Inflammatory macrophage (primary cell): ENCODE results near the gene IL1R2.
A peak's percentile ranks its signal among the peaks of the same experiment; 100 is the strongest.
"Not testable (repeated sequence)": the region's sequence is repeated elsewhere in the genome, so short reads cannot be mapped to it uniquely, and the experiment has no call there.

Experiments used
- DNase-seq, 2 donors: peaks; one replicate each; pipeline ENCODE4 v3.0.0-alpha.2; 2020 to 2022

Gene IL1R2

DNA sequence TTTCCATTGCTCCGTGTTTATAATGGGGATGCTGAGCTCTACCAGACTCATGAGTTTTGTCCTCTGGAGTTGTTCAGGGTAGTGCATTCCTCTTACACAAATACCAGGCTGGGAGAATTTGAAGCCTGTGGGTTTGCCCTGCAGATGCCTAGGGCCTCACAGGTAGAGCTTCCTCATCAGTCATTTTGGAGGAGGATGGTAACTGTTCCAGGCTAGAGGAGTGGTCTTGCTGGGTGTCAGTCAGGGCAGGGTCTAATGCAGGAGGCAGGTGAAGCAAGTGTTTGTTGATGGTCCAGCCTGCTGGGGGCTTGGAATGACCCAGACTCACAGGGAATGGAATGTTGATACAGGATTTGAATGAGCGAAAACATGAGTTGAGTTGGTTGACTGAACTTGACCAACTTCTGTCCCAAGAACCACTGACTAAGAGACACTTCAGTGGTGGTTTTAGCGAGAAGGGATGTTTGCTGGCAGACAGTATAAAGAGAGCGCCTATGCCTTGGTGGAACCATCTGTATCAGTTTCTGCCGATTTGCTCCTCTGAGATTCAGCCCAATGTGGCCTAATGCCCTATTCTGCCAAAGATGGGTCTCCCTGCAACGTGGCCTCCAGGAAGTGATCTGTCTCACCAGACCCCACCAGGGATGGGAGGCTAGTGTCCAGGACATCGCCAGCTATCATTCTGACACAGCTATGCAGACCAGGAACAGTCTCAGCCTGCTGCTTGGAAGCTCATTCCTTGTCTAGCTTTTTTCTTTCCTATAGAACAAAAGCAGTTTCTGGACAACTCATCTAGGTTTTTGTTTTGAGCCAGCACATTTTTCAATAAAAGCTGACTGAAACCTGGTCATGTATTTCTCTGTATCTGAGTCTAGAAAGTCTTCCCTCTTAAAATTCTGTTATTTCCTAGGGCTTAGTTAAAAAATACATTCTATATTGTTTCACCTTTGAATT, 9.3 kb downstream of the IL1R2 start:
- DNase-seq: no peak

DNA sequence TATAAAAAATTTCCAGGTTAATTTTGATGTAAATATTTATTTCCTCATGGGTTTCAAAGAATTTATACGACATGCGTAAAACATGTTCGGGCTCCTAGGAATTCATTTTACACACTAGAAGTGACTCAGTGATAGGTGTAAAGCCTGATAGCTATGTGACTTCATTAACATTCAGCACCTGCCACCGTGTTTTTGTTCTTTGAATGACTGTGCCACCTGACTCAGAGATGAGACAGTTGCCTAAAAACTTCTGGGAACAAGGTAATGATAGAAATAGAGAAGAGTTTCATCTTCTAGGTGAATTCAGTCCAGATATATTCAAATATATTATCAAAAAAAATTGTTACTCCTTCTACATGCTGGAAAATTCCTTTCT, 10.0 kb downstream of the IL1R2 start:
- DNase-seq: no peak

DNA sequence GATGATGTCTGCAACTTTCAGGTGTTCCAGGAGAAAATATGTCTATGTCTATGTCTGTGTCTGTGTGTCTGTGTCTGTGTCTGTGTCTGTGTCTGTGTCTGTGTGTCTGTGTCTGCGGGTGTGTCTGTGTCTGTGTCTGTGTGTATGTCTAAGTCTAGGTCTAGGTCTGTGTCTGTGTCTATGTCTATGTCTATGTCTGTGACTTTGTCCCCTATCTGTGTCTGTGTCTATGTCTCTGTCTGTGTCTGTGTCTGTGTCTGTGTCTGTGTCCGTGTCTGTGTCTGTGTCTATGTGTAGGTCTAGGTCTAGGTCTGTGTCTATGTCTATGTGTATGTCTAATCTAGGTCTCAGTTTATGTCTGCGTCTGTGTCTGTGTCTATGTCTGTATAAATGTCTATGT, 10.5 kb downstream of the IL1R2 start:
- DNase-seq: no peak

DNA sequence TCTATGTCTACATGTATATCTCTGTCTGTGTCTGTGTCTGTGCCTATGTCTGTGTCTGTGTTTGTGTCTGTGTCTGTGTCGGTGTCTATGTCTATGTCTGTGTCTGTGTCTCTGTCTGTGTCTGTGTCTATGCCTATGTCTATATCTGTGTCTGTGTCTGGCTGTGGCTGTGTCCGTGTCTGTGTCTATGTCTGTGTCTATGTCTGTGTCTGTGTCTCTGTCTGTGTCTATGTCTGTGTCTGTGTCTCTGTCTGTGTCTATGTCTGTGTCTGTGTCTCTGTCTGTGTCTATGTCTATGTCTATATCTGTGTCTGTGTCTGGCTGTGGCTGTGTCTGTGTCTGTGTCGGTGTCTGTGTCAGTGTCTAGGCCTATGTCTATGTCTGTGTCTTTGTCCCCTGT, 11.1 kb downstream of the IL1R2 start:
- DNase-seq: not testable (repeated sequence)

DNA sequence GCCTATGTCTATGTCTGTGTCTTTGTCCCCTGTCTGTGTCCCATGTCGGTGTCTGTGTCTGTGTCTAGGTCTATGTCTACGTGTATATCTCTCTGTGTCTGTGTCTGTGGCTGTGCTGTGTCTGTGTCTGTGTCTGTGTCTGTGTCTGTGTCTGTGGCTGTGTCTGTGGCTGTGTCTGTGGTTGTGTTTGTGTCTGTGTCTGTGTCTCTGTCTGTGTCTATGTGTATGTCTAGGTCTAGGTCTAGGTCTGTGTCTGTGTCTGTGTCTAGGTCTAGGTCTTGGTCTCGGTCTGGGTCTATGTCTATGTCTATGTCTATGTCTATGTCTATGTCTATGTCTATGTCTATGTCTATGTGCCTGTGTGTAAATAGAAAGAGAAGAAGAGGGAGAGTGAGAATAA, 11.9 kb downstream of the IL1R2 start:
- no peak for DNase-seq

DNA sequence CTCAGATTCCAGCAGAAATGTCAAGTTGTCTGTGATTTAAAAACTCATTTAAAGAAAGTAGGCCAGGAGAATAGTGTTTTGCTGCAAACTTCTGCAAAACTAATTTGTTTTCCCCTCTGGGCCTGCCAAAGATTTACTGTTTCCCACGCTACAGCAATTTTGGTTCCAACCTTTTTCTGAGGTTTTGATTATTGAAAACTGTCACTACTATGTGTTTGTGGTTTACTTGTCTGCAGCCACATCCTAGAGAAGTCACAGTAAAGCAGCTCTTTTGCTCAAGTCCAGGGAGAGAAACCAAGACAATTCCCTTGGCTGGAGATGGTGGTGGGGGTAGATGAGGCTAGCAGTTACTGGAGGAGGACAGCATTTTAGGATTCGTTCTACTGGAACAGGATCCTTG, 12.8 kb downstream of the IL1R2 start:
- no peak for DNase-seq

DNA sequence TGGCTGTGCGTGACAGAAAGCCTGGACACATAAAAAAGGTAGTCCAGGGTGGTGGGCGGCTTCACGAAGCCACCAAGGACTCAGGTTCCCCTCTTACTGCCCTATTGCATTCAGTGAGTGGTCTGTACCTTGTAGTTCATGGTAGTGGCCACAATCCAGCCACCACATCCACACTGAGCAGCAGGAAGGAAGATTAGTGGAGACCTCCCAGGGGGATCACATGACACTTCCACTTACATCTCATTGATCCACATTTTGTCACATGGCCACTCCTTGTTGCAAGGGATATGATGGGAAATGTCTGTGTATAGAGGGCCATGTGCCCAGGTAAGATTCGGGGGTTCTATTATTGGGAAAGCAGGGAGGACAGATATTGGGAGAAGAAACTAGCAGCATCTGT, 13.7 kb downstream of the IL1R2 start:
- DNase-seq: no peak

DNA sequence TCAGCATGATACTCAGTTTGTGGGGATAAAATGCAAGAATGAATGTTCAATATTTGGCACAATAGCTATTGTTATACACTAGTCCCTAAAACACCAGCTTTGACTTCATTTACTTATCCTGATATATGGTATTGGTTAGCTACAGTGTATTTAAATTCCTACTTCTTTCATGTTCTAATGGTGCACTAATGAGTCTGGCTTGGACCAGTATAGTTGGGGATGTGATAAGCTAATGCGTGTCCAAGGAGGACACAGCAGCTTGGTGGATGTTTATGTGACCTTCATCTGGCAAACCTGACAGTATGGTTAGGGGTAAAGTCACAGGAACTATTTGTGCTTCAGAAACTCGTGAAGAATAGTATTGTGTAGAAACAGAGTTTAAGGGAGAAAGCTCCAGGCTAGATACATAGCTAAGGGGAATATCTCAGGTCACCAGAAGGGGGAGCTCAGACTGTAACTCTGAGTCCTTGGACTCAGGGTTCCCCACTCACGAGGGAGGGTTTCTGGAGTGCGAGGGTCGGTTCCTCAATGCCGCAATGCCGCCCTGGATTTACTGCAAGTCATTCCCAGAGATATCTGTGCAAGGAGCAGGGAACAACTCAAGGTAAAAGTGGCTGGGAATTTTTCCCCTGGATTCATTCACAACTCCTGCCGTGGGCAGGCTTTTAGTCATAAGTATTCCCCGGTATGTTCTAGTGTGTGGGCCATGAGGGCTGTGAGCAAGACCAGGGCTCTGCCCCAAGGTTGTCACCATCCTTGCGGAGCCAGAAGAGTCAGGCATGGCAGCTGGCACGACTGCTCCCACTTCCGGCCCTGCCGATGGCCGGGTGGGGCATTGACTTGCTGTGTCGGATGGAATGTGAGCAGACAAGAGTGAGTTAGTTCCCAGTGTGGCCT, 14.5 kb downstream of the IL1R2 start:
- peak; percentile 64 to 74 for DNase-seq

DNA sequence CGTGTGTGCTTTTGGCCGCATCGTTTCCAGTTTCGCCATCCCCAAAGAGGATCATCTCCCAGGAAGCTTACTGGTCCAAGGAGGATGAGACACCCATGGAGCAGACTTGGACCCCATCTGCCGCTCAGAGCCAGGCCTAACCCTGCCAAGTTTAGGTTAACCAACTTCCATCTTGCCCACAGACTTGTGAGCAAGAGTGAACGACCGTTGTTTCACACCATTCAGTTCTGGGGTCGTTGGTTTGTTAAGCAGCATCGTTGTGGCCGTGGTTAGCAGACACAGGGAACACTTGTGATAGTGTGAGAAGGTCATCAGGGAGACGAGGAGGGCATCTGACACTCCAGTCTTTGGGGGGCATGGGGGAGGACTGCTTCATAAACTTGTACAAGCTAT, 15.1 kb downstream of the IL1R2 start:
- no peak for DNase-seq

DNA sequence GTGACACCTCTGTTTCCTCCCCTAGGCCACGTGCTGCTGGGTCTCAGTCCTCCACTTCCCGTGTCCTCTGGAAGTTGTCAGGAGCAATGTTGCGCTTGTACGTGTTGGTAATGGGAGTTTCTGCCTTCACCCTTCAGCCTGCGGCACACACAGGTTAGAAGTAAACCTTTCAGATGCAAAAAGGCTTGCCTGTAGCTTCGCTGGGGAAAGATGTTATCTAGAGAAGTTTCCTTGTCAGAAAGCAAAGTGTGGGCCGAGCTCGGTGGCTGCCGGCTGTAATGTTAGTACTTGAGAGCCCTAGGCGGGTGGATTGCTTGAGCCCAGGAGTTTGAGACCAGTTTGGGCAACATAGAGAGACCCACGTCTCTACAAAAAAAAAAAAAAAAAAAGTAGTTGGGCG, 16.7 kb downstream of the IL1R2 start:
- DNase-seq: no peak

DNA sequence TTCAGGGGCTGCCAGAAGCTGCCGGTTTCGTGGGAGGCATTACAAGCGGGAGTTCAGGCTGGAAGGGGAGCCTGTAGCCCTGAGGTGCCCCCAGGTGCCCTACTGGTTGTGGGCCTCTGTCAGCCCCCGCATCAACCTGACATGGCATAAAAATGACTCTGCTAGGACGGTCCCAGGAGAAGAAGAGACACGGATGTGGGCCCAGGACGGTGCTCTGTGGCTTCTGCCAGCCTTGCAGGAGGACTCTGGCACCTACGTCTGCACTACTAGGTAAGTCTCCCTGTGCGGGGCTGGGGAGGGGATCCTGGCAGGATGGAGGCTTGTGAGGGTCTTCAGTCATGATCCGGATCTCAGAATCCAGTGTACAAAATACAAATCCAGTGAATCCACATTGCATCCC, 17.8 kb downstream of the IL1R2 start:
- no peak for DNase-seq

DNA sequence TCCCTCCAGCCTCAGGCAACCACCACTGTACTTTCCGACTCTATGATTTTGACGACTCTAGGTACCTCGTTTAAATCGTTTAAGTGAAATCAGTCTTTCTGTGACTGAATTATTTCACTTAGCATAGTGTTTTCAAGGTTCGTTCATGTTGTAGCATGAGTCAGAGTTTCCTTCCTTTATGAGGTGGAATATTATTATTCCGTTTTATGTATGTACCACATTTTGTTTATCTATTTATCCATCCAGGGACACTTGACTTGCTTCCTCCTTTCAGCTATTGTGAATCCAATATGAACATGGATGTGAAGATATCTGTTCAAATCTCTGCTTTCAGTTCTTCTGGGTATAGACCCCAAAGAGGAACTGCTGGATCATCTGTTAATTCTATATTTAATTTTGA, 19.1 kb downstream of the IL1R2 start:
- DNase-seq: peak; percentile 46 to 73

DNA sequence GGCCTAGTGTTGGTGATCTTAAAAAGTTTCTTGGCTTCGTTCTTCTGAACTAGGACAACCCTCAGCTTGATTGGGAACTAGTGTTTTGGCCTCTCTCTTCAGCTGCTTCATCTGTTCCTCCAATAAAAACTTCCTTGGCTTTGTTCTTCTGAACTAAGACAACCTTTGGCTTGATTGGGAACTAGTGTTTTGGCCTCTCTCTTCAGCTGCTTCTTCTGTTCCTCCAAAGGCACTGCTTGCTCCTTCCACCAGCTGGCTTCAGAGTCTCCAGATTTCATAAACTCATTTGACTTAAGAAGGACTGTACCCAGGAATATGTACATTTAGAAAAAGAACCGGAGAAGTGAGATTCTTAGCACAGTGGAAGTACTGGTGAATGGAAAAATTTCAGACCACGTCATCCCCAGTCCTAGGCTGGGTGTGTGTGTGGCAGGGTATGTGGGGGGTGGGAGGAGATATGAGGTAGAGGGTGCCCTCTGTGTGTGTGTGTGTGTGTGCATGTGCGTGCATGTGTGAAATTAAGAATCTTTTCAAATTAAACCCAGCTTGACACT, 20.4 kb downstream of the IL1R2 start:
- no peak for DNase-seq

DNA sequence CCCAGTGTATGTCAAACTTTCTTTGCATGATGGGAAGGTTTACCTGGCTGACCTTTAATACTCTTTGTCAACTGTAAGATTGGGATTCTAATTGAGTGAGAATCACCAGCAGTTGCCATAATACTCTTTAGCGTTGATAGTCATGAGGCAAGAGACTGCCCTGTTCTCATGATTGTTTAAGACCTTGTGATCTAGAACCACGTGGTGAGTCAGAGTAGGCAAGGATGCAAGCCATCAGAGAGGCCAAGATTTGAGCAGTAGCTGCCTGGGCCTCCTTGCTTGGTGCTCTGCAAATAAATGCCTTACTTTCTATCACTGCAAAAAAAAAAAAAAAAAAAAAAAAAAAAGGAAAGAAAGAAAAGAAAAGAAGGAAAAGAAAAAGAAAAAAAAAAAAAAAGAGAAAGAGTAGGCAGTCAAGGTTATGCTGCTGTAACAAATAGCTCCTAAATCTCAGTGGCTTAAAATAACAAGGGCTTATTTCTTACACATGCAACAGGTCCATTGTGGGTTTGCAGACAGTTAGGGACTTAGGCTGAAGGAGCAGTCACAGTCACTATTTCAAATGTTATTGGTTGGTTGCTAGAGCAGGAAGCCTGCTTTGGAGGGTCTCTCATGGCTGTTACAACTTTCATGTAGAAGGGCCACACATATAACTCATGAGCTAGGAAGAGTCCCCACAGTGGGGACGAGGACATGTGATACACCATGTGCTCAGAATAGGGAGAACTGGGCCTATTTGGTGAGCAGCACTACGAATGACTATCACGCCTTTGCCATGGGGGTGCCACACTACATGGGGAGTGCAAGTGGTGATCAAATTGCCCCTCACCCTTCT, 21.7 kb downstream of the IL1R2 start:
- peak; percentile 66 to 70 for DNase-seq

DNA sequence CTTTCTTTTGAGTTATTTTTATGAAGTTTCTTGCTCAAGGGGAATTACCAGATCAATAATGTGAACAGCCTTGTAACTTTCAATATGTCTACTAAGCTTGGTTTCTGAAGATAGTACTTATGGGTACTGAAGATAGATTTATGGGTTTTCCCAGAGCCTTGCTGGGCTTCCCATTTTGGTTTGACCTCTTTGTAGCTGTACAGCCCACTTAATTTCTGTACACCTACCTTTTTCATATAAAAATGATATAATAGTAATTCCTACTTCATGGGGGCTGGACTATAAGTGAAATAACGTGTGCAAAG, 22.2 kb downstream of the IL1R2 start:
- DNase-seq: no peak

DNA sequence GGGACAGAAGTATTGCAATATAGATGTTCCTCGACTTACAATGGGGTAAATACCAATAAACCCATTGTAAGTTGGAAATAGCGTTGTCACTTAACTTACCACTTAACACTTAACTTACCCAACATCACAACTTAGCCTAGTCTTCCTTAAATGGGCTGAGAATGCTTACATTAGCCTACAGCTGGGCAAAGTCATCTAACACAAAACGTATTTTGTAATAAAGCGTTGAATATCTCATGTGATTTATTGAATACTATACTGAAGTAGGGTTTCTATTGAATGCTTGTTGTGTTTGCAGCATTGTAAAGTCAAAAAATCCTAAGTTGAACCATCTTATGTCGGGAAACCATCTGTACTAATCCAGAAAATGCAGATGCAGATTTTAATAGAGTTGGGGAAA, 23.6 kb downstream of the IL1R2 start:
- no peak for DNase-seq

DNA sequence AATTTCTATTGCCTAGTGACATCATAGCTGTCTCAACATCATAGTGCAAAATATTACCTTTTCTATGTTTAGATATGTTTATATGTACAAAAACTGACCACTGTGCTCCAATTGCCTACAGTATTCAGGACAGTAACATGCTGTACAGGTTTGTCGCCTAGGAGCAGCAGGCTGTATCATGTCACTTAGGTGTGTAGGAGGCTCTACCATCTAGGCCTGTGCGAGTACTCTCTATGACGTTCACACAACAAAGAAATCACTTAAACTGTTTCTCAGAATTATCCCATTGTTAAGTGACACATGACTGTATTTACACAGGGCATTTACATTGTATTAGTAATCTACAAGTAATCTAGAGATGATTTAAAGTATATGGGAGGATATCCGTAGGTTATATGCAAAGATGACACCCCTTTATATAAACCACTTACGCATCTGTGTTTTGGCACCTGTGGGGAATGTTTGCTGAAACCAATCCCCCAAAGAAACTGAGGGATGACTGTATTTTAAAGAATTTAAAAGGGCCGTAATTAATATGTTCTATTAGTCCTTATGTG, 24.7 kb downstream of the IL1R2 start:
- DNase-seq: no peak

DNA sequence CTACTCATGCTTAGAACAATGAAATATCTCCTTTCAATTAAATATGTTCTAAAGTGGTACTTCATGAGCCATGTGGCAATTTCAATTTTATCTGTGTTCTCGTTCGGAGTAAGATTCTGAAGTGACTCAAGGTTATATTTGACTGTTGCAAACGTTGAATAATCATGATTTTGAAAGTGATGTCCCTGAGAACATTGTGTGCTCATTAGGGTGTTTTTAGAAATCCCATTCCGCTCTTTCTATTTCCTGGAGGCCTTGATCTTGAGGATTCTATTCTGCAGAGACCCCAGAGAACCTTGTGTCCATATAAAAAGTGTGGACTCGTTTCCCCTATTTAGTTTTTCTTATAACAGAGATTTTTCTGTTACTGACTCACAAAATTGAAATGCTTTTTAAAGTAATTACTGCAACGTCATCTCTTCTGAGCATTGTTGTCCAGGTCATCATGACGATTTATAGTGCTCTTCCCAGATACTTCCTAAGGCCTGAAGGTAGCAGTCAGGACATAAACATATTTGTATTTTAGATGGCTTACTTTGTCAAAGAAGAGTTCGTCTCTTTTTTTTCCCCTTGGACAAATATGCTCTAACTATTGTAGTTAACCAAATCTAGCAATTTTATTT, 27.2 kb downstream of the IL1R2 start:
- DNase-seq: no peak

DNA sequence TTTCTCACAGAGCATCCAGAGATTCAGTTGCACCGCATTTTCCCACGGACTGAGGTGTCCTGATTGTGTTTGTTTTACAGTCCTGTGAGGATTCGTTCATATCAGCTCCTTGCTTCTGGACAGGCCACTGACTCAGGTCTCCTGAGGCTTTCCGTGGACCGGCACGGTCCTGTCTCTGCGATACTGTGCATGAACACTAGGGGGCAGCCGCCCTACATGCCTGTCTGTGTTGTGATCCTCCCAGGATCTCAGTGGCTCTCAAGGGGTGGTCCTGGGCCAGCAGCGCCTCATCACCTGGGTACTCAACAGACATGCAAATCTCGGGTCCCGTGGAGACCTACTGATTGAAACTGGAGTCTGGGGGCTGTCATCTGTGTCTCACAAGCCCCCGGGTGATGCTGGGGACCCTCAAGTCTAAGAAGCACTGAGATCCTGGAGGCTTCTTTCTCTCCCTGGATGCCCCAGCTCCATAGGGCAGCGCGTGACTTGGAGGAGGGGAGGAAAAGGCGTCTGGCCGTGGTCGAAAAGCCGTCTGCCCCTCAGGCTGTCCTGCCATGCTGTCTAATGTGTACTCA, 28.9 kb downstream of the IL1R2 start:
- DNase-seq: peak; percentile 84 to 89

DNA sequence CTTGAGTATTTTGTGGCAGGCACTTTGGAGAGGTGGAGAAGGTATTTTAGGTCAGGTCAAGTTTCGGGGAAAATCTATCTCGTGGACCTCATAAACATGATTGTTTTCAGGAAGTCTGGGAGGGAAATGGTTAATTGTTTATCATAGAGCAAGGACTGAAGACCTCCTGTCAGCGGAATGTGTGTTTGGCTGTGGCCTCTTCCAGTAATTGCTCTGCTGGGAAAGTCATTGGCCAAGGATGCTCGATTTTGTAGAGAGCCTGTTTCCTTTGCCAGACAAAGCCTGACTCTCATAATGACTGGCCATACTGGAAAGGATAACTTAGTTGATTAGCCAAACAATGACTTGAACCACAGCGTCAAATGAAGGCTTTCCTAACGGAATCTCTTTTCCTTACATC, 30.0 kb downstream of the IL1R2 start:
- DNase-seq: no peak

DNA sequence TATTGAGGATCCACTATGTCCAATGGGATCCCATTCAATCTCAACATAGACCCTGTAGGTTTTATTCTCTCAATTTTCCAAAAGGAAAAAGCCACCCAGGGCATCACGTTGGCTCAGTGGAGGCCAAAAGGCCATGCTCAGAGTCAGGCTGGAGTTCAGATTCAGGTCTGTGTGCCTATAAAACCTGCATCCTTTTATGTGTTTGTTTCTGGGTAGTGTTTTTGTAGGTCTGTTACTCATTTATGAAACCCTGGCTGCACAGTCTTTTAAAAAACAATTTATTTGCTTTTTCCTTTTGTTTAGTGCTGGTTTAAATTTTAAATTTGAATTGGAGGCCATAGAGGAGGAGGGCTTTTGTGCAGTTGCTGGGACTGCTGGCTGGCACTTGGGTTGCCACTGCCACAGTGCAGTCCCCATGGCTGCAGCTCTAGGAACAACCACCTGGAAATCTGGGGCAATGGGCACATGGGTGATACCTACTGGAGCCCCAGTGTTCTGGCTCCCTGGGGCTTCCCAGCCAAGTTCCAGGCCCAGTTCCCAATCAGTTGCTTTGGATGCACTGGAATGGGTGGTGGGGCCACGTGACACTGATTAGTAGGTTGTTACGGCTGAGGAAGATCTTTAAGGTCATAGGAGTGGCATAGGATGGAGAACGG, 31.3 kb downstream of the IL1R2 start:
- no peak for DNase-seq
